ENCODE data around the gene STMN1. TPM values are rescaled to one million over a fixed set of nuclear protein-coding genes. Genes with fewer than 3 reads are reported as not detected.
"Not testable (repeated sequence)": the region's sequence is repeated elsewhere in the genome, so short reads cannot be mapped to it uniquely, and the experiment has no call there.

Gene STMN1
- total RNA-seq, 4 donors from 2014 or later: 21.8 to 33.6 (median 28.1) TPM

DNA sequence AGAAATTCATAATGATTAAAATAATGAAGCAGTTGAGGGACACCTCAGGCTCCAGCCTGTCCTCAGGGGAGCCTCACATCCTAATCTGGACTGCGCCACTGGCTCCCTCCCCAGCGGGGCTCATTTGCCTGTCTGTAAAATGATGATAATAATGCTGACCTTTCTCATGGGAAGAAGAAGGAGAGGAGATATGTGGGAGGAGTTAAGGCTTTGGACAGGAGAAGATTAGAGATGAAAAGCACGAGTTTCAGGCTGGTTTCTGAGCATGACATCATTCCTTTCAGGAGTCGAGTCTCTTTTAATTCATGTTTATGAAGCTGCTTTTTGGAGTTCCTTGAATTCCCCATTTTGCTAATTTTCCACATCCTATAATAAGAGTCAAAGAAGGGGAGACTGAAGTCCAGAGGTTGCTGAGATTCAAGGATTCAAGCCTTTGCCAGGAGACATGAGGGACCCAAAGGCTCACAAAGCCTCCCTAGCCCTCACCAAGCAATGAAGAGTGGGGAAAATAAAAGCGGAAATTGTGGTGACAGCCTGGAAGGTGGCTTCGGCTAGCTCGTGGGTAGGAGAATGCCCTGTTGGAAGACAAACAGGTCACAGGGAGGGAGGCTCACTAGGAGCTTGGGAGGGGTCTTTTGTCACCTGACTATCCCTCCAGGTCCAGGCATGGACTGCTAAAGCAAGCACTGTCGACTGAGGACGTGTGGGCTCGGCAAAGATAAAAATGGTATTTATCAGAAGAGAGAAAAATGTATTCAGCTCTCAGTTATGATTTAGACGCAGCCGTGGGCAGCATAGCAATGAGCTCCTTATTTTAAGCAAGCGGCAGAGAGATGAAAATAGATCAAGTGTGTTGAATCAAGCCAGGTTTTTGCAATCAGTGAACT, 27.5 kb upstream of the STMN1 start:
- H3K4me1 ChIP-seq: peaks cover 3% of the 10 kb centered on the region
- H3K9me3 ChIP-seq: no peaks in the 10 kb centered on the region
- no peak for TF ChIP-seq POLR2A (IDR thresholded peaks at IDR 0.05)
- TF ChIP-seq, protein P1, sequence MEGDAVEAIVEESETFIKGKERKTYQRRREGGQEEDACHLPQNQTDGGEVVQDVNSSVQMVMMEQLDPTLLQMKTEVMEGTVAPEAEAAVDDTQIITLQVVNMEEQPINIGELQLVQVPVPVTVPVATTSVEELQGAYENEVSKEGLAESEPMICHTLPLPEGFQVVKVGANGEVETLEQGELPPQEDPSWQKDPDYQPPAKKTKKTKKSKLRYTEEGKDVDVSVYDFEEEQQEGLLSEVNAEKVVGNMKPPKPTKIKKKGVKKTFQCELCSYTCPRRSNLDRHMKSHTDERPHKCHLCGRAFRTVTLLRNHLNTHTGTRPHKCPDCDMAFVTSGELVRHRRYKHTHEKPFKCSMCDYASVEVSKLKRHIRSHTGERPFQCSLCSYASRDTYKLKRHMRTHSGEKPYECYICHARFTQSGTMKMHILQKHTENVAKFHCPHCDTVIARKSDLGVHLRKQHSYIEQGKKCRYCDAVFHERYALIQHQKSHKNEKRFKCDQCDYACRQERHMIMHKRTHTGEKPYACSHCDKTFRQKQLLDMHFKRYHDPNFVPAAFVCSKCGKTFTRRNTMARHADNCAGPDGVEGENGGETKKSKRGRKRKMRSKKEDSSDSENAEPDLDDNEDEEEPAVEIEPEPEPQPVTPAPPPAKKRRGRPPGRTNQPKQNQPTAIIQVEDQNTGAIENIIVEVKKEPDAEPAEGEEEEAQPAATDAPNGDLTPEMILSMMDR (IDR thresholded peaks at IDR 0.05): no peak
- TF ChIP-seq EP300 (IDR thresholded peaks at IDR 0.05): no peak
- no peak for TF ChIP-seq POLR2AphosphoS5 (IDR thresholded peaks at IDR 0.05)
- DNase-seq (ENCODE audit: low spot score in 2 of 2): no peak
- no peak overlapping the region for H3K4me3 ChIP-seq
- WGBS: 59% methylated on average over 13 of the region's 13 CpGs
- H3K36me3 ChIP-seq: no peaks in the 10 kb centered on the region
- no peaks in the 10 kb centered on the region for H3K27me3 ChIP-seq
- no peak overlapping the region for H3K27ac ChIP-seq

DNA sequence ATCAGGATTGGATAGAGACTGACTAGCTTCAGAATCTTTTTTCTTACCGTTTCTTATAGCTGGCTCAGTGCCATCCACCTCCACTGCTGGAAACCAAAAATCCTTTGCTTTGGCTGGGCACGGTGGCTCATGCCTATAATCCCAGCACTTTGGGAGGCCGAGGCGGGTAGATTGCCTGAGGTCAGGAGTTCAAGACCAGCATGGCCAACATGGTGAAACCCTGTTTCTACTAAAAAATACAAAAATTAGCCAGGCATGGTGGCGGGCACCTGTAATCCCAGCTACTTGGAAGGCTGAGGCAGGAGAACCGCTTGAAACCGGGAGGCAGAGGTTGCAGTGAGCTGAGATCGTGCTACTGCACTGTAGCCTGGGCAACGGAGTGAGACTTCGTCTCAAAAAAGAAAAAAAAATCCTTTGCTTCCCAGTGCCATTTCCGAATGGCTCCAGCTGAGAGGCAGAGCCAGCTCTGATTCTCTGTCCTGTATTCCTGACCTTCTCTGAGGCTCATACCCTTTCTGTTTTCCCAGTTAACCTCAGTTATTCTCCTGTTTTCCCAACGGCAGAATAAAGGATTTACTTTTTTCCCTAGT, 26.7 kb upstream of the STMN1 start:
- 69% methylated on average over 12 of the region's 12 CpGs for WGBS
- not testable (repeated sequence) for H3K9me3 ChIP-seq; H3K4me1 ChIP-seq; DNase-seq (ENCODE audit: low spot score in 2 of 2); H3K4me3 ChIP-seq; H3K27me3 ChIP-seq; H3K36me3 ChIP-seq; H3K27ac ChIP-seq

DNA sequence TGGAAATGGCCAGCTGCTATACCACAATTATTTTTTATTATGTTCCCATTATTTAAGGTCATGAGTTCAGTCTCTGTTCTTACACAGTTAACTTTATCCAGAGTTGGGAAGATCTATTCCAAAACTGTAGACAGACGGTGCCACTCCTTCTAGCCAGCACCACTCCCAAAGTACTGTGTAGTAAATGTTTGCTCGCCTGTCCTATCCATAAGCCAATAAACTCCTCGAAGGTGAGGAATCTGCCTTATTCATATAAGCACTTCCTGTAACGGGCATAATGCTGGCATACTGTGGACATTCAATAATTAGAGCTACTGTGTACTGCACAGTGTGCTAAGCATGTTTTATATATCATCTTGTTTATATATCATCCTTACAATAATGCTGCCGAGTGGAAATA, 26.1 kb upstream of the STMN1 start:
- Histone ChIP-seq H3K36me3 (no peaks in the 10 kb centered on the region), H3K27ac (no peak overlapping the region), H3K9me3 (no peaks in the 10 kb centered on the region), H3K4me1 (peaks cover 6% of the 10 kb centered on the region), H3K4me3 (no peak overlapping the region), H3K27me3 (no peaks in the 10 kb centered on the region)
- no peak for DNase-seq (ENCODE audit: low spot score in 2 of 2)
- TF ChIP-seq EP300 (IDR thresholded peaks at IDR 0.05) (no peak), POLR2A (IDR thresholded peaks at IDR 0.05) (no peak), POLR2AphosphoS5 (IDR thresholded peaks at IDR 0.05) (no peak)
- TF ChIP-seq, protein P1 (IDR thresholded peaks at IDR 0.05): no peak
- WGBS: 51% methylated on average over 5 of the region's 5 CpGs

DNA sequence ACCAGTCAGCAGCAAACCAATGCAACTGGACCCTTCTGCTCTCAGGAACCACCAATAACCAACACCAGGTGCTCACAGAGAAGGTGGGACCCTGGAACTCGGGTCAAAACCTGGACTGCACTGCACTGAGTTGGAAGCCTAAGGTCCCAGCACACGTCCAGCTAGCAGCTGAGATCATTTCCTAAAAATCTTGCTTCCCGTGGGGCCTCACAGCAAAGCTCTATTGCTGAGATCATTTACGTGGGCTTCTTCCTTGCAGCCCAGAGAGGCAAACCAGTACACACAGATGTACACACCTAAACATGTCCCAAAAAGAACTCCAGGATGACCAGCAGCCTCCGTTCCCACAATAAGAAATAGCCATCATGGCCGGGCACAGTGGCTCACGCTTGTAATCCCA, 22.8 kb upstream of the STMN1 start:
- Histone ChIP-seq H3K4me1 (peaks cover 7% of the 10 kb centered on the region), H3K36me3 (no peaks in the 10 kb centered on the region), H3K27me3 (no peaks in the 10 kb centered on the region), H3K27ac (no peak overlapping the region), H3K9me3 (no peaks in the 10 kb centered on the region), H3K4me3 (no peak overlapping the region)
- DNase-seq (ENCODE audit: low spot score in 2 of 2): no peak
- WGBS: 77% methylated on average over 7 of the region's 7 CpGs
- TF ChIP-seq, protein P1 (IDR thresholded peaks at IDR 0.05): no peak
- TF ChIP-seq EP300 (IDR thresholded peaks at IDR 0.05): no peak
- TF ChIP-seq POLR2A (IDR thresholded peaks at IDR 0.05): no peak
- TF ChIP-seq POLR2AphosphoS5 (IDR thresholded peaks at IDR 0.05): no peak

DNA sequence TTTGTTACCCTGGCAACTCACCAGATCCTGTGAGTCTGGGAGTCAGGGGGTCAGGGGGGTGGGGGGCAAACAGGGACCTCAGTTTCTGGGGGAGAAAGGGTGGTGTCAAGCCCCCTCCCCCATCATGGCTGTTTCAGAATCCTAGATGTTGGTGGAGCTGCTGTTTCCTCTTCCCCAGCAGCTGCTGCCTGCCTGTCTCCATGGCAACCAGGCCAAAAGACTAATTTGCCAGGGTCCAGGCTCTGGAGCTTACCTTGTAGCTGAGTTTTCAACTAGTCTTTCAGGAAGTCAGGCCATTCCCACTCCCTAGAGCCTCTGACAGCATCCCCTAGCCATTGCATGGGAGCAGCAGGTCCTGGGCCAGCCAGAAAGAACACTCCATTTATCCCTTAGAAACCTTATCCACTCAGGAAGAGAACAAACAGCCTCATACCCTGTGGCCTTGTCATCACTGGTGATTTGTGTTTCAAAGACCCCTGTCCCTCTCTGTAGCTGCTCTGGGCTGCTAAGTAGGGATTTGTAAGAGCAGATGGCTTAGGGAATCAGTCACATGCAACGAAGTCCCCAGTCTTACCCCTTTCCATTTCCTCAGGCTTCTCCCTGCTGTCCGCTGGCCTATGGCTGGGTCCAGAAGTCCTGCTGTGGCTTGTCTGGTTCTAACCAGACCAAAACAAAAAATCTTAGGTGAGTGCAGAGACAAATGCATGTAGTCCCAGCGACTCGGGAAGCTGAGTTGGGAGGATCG, 21.5 kb upstream of the STMN1 start:
- Histone ChIP-seq H3K4me1 (peaks cover 20% of the 10 kb centered on the region), H3K4me3 (no peak overlapping the region), H3K36me3 (no peaks in the 10 kb centered on the region), H3K9me3 (no peaks in the 10 kb centered on the region), H3K27ac (no peak overlapping the region), H3K27me3 (no peaks in the 10 kb centered on the region)
- WGBS: 98% methylated on average over 5 of the region's 5 CpGs
- TF ChIP-seq POLR2A (IDR thresholded peaks at IDR 0.05): no peak
- no peak for TF ChIP-seq EP300 (IDR thresholded peaks at IDR 0.05)
- TF ChIP-seq, protein P1 (IDR thresholded peaks at IDR 0.05): no peak
- TF ChIP-seq POLR2AphosphoS5 (IDR thresholded peaks at IDR 0.05): no peak
- DNase-seq (ENCODE audit: low spot score in 2 of 2): no peak
